ENCODE data around the gene HBD. TPM values are rescaled to one million over a fixed set of nuclear protein-coding genes. Genes with fewer than 3 reads are reported as not detected.

The HBD gene
- total RNA-seq, 1 donor from 2014 or later = not detected

- no peak for TF ChIP-seq CTCF (IDR thresholded peaks at IDR 0.05)
- no peak overlapping the region for H3K4me3 ChIP-seq
- ATAC-seq (no peak), DNase-seq (no peak)
- no peak overlapping the region for H3K27ac ChIP-seq
- H3K27me3 ChIP-seq = no peaks in the 10 kb centered on the region
- H3K9me3 ChIP-seq = no peaks in the 10 kb centered on the region
- H3K36me3 ChIP-seq = no peaks in the 10 kb centered on the region
- intact Hi-C loops (cut with DNase I) = no loop called here
- H3K4me1 ChIP-seq = no peaks in the 10 kb centered on the region
These were observed 41.5 kb downstream of the HBD start for GRCh38 chr11:5192738-5193137.

- DNase-seq (no peak), ATAC-seq (no peak)
- Histone ChIP-seq H3K27me3 (no peaks in the 10 kb centered on the region), H3K36me3 (no peaks in the 10 kb centered on the region), H3K27ac (no peak overlapping the region), H3K4me3 (no peak overlapping the region), H3K9me3 (no peaks in the 10 kb centered on the region), H3K4me1 (no peaks in the 10 kb centered on the region)
- no peak for TF ChIP-seq CTCF (IDR thresholded peaks at IDR 0.05)
- intact Hi-C loops (cut with DNase I) = no loop called here
These were observed 46.1 kb downstream of the HBD start for GRCh38 chr11:5188201-5188600.

Other genes with a start within 250 kb of the HBD start
- not detected for gene OR51L1, start 239.6 kb downstream of the HBD start, total RNA-seq
- gene OR52J3, start 188.0 kb downstream of the HBD start, total RNA-seq = not detected
- not detected for gene OR52E2, start 174.9 kb downstream of the HBD start, total RNA-seq
- not detected for gene OR52E1, start 164.9 kb downstream of the HBD start, total RNA-seq
- gene OR52A5, start 96.1 kb downstream of the HBD start, total RNA-seq = not detected
- not detected for gene OR52A1, start 79.7 kb downstream of the HBD start, total RNA-seq
- not detected for gene OR51V1, start 33.8 kb downstream of the HBD start, total RNA-seq
- gene HBB, start 7.4 kb downstream of the HBD start, total RNA-seq = 338 TPM
- gene HBG1, start 15.4 kb upstream of the HBD start, total RNA-seq = not detected
- gene HBG2, start 20.3 kb upstream of the HBD start, total RNA-seq = 1.0 TPM
- not detected for gene HBE1, start 35.5 kb upstream of the HBD start, total RNA-seq
- gene OR51B4, start 67.5 kb upstream of the HBD start, total RNA-seq = not detected
- gene OR51B2, start 89.8 kb upstream of the HBD start, total RNA-seq = not detected
- not detected for gene OR51B5, start 109.0 kb upstream of the HBD start, total RNA-seq
- gene OR51B6, start 117.0 kb upstream of the HBD start, total RNA-seq = not detected
- not detected for gene OR51M1, start 149.3 kb upstream of the HBD start, total RNA-seq
- not detected for gene OR51Q1, start 187.6 kb upstream of the HBD start, total RNA-seq
- gene OR51I1, start 207.0 kb upstream of the HBD start, total RNA-seq = not detected
- gene OR51I2, start 214.8 kb upstream of the HBD start, total RNA-seq = not detected

Measured in upper lobe of right lung (tissue), 1 donor.